ENCODE results near the gene INSRR.
A peak's percentile ranks its signal among the peaks of the same experiment; 100 is the strongest.

The INSRR gene

GRCh38 chr1:156822680-156823079, 36.2 kb downstream of the INSRR start:
- no peak for DNase-seq

- no peak for DNase-seq
These were observed 37.1 kb downstream of the INSRR start for GRCh38 chr1:156821801-156822200.

GRCh38 chr1:156816561-156817328, 42.2 kb downstream of the INSRR start, which contains the start of gene SH2D2A:
SH2D2A (minus strand) TSS chr1:156816848; CDS start chr1:156816708, 140 bp downstream.
- no peak for DNase-seq

- no peak for DNase-seq
These were observed 42.9 kb downstream of the INSRR start for GRCh38 chr1:156815961-156816422.

- DNase-seq = peak; percentile 66
These were observed 43.5 kb downstream of the INSRR start for GRCh38 chr1:156815307-156815826.

- no peak for DNase-seq
These were observed 44.2 kb downstream of the INSRR start for GRCh38 chr1:156814571-156815260.

- no peak for DNase-seq
These were observed 45.0 kb downstream of the INSRR start for GRCh38 chr1:156813750-156814570.

GRCh38 chr1:156813298-156813697, 45.6 kb downstream of the INSRR start:
- DNase-seq = no peak

- DNase-seq = no peak
These were observed 46.5 kb downstream of the INSRR start for GRCh38 chr1:156812293-156812990.

- DNase-seq = no peak
These were observed 47.7 kb downstream of the INSRR start for GRCh38 chr1:156811168-156811567.

GRCh38 chr1:156809711-156810366, 49.1 kb downstream of the INSRR start:
- no peak for DNase-seq

- no peak for DNase-seq
These were observed 49.6 kb downstream of the INSRR start for GRCh38 chr1:156809281-156809680.

GRCh38 chr1:156808186-156809030, 50.5 kb downstream of the INSRR start:
- no peak for DNase-seq

GRCh38 chr1:156807627-156808026, 51.3 kb downstream of the INSRR start:
- DNase-seq = no peak

GRCh38 chr1:156806512-156807440, 52.1 kb downstream of the INSRR start:
- no peak for DNase-seq

GRCh38 chr1:156805766-156806511, 53.0 kb downstream of the INSRR start:
- DNase-seq = no peak

GRCh38 chr1:156804572-156805243, 54.2 kb downstream of the INSRR start:
- no peak for DNase-seq

GRCh38 chr1:156804026-156804425, 54.9 kb downstream of the INSRR start:
- DNase-seq = no peak

All from 8988T (cell line).